SW 1271 (cell line): ENCODE results near the gene COL5A3.
"Not testable (repeated sequence)": the region's sequence is repeated elsewhere in the genome, so short reads cannot be mapped to it uniquely, and the experiment has no call there.

Source experiments
- DNase-seq, 2 experiments: peaks; one replicate each; lab custom pipeline; 2025; lab: John Stamatoyannopoulos, UW

COL5A3 gene

DNA sequence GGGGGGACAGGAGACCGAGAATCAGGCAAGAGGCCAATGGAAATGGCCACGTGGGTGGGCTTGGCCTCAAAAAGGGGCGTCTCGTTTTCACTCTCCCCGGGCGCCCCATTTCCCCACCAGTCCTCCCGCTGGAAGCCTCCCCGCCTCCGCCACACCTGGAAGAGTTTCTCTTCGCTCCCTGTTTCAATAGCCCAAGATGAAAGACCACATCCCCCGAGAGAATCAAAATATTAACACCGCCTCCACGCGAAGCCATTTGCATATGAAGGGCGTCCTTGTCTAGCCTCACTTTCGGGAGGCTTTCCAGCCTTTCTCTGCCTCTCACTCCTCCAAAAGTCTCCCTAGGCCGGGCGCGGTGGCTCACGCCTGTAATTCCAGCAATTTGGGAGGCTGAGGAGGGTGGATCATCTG is 73.3 kb downstream of the COL5A3 start:
- no peak for DNase-seq

DNA sequence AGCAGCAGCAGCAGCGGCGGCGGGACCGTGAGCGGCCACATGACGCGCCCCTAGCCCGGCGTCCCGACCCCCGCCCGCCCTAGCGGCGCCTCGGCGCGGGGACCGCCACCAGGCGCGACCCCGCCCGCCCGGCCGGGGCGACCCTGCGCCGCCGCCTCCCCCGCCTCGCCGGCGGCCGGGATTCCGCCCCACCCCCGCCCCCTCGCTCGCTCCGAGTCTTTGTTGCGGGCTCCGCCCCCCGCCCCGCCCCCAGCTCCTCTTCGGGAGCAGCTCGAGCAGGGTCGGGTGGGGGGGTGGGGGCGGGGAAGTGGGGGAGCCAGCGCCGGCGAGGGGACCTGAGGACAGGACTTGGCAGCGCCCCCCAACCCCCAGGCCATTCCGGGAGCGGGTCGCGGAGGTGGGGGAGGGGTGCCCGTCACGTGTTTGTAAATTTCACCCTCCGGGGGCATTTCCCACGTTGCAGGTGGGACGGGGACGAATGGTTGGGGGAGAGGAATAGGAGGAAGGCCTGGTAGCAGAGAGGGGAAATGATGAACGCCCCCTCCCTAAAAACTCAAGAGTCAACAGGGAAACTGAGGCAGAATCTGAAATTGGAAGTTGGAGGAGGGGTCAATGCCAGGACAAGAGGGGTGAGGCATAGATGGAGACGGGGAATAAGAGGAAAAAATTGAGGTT is 73.8 kb downstream of the COL5A3 start, which contains the start of gene OLFM2:
Gene OLFM2 (minus strand): TSS at position 190 of the 675 bp plus-strand sequence. CDS start 149 bp downstream, at position 41.
- DNase-seq = no peak

DNA sequence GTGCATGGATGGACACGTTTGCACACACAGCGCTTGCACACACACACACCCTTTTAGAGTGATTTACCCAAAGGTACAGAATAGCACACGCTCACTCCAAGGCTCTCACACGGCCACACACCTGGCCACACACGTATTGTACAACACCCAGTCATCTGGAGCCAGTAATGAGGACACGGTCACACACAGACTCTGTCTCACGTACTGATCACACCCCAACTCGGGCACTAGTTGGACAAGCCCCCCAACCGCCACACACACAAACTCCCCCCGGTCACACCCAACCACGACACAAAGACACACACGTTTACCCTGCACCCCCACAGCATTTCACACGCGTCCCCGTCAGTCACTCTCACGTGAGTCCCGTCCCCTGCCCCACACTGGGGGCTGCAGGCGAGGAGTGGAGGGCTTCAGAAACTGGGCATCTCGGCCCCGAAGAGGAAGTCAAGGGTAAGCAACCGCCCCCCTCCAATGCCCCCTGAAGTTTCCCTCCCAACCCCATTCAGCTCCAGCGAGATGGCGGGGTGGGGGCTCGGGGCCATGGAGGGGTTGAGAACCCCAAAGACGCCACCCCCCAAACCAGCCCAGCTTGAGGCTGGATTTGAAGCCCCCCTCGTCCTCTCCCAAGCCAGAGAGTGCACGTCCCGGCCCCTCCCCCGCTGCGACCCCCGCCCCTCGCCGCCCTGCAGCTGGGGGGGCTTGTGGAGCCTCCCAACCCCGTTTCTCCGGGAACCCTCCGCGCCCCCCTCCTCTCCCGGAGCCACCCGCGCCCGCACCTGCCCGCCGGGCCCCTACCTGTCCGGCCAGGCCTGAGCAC is 74.6 kb downstream of the COL5A3 start:
- no peak for DNase-seq

DNA sequence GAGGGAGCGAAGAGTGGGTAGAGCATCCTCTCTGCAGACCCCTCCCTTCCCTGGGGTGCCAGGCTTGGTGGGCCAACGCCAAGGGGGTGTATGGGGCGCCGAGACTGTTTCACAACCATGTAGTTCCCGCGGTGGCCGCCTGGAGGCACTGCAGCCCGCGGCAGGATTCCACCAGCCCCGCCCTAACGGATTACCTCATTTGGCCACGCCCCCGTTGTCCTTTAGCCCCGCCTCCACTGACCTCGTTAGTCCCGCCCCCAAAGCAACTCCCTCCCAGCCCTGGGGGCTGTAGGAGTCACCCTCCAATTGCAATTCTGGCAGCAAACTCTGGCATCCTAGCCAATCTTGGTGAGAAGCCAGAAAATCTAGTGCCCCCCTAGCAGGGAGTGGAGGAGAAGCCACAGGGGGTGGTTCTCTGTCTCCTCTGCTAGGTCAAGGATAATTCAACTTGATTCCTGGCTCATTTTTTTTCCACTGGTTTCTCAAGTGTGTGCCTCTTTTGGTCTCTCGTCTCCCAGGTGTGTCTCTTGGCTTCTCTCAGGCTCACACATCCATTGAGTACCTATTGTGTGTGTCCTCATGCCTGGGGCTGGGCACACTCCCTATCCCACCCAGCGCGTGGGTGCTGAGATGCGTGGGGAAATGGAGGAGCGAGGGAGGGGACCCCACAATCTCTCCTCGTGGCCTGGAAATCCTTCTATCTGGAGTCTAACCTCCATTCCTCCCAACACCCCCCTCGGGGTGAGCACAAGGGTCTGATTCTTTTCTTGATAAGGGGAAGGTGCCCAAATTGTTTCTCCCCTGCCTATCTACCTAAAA is 76.0 kb downstream of the COL5A3 start:
- DNase-seq = peak; percentile 38 to 44

DNA sequence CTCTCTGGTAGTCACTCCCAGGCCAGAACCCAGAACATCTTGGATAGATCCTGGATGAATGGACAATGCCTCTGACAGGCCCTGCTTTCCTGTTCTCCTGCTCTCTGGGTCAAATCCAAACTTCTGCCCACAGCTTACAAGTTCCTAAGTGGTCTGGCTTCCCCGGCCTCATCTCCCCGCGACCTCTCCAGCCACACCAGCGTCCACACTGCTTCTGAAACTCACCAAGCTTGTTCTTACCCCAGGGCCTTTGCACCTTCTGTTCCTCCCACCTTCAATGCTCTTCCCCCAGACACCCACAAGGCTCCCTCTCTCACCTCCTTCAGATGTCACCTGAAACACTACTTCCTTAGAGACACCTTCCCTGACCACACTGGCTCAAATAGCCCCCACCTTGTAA is 77.5 kb downstream of the COL5A3 start:
- no peak for DNase-seq

DNA sequence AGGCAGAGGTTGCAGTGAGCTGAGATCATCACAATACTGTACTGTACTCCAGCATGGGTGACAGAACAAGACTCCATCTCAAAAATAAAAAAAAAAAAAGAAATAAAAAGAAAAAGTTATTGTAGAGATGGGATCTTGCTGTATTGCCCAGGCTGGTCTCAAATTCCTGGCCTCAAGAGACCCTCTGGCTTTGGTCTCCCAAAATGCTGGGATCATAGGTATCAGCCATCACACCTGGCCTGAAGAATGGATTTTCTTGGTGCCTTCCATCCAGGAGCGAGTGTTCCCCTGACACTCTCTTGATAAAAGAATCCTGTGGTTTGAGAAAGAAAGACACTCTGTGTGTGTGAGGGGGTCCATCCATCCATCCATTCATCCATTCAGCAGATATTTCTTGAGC is 78.7 kb downstream of the COL5A3 start:
- DNase-seq = no peak

DNA sequence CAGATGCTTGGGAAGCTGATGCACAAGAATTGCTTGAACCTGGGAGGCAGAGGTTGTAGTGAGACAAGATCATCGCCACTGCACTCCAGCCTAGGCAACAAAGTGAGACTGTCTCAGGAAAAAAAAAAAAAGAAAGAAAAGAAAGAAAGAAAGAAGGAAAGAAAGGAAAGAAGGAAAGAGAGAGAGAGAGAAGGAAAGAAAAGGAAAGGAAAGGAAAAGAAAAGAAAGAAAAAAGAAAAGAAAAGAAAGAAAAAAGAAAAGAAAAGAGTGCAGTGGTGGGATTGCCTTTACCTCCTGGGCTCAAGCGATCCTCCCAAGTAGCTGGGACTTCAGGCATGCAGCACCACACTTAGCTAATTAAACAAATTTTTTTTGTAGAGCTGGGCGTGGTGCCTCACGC is 86.9 kb downstream of the COL5A3 start:
- DNase-seq = no peak

DNA sequence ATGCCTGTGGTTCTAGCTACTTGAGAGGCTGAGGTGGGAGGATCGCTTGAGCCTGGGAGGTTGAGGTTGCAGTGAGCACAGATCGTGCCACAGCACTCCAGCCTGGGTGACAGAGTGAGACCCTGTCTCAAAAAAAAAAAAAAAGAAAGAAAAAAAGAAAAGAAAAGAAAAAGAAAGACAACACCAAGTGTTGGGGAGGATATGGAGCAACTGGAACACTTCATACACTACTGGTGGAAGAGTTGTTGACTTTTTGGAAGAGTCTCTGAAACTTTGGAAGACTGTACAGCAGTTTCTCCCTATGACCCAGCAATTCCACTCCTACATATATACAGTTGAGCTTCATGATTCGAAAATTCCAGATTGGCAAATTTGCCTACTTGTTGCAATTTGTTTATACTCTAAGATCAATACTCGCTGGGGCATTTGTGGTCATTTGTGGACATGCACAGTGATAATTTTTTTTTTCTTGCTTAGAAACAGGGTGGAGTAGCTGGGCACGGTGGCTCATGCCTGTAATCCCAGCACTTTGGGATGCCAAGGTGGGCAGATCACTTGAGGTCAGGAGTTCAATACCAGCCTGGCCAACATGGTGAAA is 87.4 kb downstream of the COL5A3 start:
- not testable (repeated sequence) for DNase-seq

DNA sequence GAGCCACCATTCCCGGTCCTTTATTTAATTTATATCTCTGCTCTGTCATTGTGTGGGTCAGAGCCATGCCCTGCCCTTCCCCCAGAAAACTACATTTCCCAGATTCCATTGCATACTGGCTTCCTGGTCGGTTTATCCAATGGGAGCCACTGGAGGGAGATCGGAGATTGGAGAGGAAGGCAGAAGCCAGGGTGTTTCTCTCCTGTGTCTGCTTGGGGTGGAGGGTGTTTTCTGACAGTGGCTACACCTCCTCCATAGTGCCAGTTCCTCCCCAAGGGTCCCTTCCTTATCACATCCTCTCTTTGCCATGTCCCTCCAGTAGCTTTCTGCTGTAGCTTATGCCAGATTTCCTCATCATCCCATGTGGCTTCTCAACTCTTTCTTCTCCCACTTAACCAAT is 93.0 kb downstream of the COL5A3 start:
- peak; percentile 18 to 71 for DNase-seq

DNA sequence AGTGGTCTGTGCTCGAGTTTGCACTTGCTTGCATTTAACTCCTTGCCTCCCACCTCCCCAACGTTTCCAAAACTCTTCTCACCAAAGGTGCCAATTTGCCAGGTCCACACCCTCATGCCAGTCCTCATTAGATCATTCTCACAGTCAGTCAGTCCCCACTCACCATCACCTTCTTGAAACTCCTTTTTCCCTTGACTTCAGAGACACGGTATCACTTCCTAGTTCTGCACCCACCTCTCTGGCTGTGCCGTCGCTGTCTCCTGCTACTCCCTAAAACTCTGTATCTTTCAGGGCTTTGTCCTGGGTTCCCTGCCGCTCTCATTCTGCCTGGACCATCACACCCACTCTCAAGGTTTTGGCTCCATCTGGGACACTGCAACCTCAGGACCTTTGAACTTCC is 93.6 kb downstream of the COL5A3 start:
- no peak for DNase-seq

DNA sequence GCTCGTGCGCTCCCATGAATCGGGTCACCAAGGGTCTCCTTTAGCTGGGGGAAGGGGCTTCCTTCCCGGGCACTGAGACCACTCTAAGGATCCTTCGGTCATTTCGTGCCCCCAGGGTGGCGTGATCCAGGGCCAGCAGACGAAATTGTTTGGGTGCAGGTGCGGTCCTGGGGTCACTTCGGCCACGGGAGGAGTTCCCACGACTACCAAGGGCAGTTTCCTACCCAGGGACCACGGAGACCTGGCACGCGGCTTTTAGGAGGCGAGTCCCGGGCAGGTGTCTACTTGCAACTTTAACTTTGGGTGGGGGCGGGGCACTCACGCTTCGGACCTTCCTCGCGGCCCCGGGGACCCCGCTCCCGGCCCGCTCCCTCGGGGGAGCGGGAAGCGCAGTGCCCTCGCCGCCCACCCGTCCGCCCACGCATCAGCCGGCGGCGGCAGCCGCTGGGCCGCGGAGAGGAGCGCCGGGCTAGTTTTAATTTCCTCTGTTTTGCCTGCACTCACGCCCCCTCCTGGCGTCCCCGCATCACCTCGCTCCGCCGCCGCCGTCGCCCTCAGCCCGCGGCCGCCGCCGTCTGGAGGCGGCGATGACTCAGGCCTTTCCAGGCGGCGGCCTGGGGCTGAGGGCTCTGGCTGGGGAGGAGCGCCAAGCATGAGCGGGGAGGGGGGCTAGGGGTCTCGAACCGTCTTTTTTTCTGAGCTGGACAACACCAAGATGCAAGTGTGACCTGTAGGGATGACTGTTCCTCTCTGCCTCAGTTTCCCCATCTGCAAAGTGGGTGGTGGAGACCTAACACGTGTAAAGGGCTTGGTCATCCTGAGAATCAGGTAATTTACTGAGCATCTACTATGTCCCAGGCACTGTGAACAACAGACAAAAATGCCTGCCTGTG is 95.7 kb downstream of the COL5A3 start:
- DNase-seq = peak; percentile 46 to 77

DNA sequence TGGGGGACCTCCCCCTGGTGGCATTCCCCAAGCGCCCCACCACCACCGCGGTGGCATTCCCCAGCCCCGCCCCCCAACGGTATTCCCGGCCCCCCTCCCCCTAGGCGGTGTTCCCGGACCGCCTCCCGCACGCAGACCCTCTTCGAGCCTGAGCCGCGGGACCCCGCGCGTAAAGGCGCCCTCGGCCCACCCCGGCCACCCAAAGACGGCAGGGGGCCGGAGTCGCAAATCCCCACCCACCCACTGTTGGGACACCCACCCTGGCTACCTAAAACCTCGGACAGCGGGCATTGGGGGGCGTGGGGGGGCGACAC is 96.3 kb downstream of the COL5A3 start:
- no peak for DNase-seq

DNA sequence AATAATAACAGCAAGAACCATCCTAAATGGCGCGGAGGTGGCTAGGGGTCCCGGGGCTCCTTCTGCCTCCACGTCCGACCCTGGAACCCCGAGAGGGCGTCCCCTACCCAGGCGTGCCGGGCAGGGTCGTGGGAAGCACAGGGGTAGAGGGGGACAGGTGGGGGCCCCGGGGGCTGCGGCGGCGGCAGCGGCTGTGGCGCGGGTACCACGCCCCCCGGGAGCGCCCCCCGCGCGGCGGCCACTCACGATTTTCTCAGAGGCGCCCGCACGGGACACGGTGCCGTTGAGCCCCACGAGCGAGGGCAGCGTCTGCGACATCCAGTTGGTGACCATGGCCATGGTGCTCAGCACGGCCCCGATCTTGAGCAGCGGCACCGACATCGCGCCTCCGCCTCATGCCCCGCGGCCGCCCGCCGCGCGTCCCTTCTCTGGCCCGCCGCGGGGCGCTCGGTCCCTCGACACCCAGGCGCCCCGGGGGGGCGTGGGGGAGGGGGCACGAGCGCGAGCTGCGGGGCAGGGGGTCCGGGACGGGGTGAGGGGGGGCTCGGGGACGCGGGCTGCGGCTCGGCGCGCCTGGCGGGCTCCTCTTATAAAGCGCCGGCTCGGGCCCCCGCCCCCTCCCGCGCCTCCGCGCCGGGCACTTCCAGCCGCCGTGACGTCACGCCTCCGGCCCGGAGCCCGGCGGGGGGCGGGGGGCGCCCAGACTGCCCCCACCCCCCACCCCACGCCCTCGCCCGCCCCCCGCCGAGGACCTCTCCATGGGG is 96.9 kb downstream of the COL5A3 start:
- no peak for DNase-seq

DNA sequence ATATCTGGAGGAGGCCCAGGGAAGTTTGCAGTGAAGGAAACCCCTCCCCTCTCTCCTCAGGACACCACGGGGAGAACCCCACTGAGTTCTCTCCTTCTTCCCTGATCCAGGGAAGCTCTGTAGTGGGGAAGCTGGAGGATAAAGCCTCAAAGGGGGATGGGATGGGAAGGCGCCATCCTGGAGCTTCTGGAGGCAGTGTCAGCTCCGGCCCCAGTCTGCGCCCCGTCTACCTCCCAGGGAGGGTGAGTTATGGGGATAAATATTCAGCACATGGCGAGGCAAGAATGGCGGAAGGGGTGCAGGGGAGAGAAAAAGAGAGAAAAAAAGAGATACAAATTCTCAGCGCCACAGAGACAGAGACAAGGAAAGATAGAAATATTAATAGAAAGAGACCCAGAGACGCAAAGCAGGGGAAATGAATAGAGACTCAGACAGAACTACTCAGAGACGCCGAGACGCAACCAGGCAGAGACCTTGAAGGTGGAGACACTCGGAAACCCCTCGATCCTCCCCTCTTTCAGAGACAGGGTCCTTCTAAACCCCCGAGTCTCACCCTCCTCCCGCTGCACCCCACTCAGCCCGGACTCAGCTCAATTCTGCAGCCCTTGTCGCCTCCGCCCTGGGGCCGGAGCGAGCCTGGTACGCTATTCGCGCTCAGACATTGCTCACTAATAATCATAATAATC is 97.6 kb downstream of the COL5A3 start:
- DNase-seq = no peak

DNA sequence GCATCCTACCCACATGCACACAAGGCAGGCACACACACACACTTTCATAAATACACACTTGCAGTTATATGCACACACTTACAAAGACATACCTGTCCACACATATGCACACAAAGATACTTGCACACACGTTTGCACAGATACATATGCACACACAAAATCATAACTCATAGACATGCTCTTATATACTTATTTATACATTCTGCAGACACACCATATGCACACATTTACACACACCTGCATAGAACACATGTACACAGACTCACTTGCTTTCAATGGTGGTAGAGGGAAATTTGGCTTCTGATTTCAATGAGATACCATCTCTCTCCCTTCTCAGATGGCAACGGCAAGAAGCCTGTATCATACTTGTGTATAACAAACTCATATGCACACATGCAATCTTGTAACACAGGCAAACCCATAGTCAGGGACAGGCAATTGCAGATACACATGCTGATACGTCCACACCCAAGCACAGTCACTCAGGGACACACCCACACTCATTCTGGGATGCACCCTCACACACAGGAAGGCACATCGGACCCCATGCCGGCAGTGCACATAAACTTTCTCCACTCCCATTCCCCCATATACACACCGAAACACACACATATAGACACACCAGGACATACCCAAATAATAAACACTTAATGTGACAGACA is 98.6 kb downstream of the COL5A3 start:
- no peak for DNase-seq

DNA sequence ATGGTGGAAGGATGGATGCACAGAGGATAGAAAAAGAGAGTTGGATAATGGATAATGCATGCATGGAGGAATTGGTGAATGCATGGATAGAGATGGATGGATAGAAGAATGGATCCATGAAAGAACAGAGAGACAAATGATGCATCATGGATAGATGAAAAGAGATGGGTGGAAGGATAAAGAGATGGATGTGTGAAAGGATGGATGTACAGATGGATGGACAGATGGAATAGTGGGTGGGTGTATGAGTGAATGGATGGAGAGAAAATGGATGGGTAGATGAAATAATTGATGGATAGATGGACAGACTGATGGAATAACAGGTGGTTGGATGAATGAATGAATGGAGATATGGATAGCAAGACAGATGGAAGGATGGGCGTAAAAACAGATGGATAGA is 99.7 kb downstream of the COL5A3 start:
- no peak for DNase-seq
